HG03159 (cell line): Measurements from ENCODE around the gene SIAE.

Source experiments
- ATAC-seq: cut with Tn5 transposase; IDR thresholded peaks from one replicate; pipeline ENCODE4 v1.9.1; 2021; ENCODE audit warnings: mild to moderate bottlenecking, moderate library complexity; ENCODE audit not compliant: unreplicated experiment

SIAE gene

GRCh38 chr11:124667601-124668000, 5.9 kb downstream of the SIAE start:
- no peak for ATAC-seq

GRCh38 chr11:124663861-124664260, 9.7 kb downstream of the SIAE start:
- no peak for ATAC-seq

GRCh38 chr11:124662106-124662505, 11.4 kb downstream of the SIAE start:
- ATAC-seq, result no peak

GRCh38 chr11:124661553-124661952, 12.0 kb downstream of the SIAE start:
- no peak for ATAC-seq

- no peak for ATAC-seq
Observed at GRCh38 chr11:124658986-124659385, 14.6 kb downstream of the SIAE start.

GRCh38 chr11:124658501-124658900, 15.0 kb downstream of the SIAE start:
- ATAC-seq, result no peak

- no peak for ATAC-seq
Observed at GRCh38 chr11:124657904-124658303, 15.6 kb downstream of the SIAE start.

- no peak for ATAC-seq
Observed at GRCh38 chr11:124656774-124657630, 16.5 kb downstream of the SIAE start.

- ATAC-seq, result no peak
Observed at GRCh38 chr11:124648610-124649009, 24.9 kb downstream of the SIAE start.

GRCh38 chr11:124646148-124646547, 27.4 kb downstream of the SIAE start:
- ATAC-seq, result peak; percentile 75

GRCh38 chr11:124644426-124645280, 28.9 kb downstream of the SIAE start:
- ATAC-seq, result no peak

- no peak for ATAC-seq
Observed at GRCh38 chr11:124643605-124644425, 29.7 kb downstream of the SIAE start.

- ATAC-seq, result no peak
Observed at GRCh38 chr11:124643042-124643604, 30.4 kb downstream of the SIAE start.

GRCh38 chr11:124642628-124643027, 30.9 kb downstream of the SIAE start:
- no peak for ATAC-seq

- no peak for ATAC-seq
Observed at GRCh38 chr11:124640666-124641065, 32.9 kb downstream of the SIAE start.

- no peak for ATAC-seq
Observed at GRCh38 chr11:124639186-124639585, 34.4 kb downstream of the SIAE start.

- no peak for ATAC-seq
Observed at GRCh38 chr11:124638500-124638899, 35.0 kb downstream of the SIAE start.

- no peak for ATAC-seq
Observed at GRCh38 chr11:124635932-124636331, 37.6 kb downstream of the SIAE start.

GRCh38 chr11:124633355-124633754, 40.2 kb downstream of the SIAE start:
- ATAC-seq, result no peak

- no peak for ATAC-seq
Observed at GRCh38 chr11:124629961-124630360, 43.6 kb downstream of the SIAE start.

- ATAC-seq, result no peak
Observed at GRCh38 chr11:124627546-124627945, 46.0 kb downstream of the SIAE start.
